ELF-1 (cell line): ENCODE measurements around the gene FAAP100.
"Not testable (repeated sequence)": the region's sequence is repeated elsewhere in the genome, so short reads cannot be mapped to it uniquely, and the experiment has no call there.

Source experiments
- DNase-seq: peaks from one replicate; pipeline ENCODE4 v3.0.0-alpha.2; 2016; ENCODE audit warnings: low read depth, low spot score

Gene FAAP100

DNA sequence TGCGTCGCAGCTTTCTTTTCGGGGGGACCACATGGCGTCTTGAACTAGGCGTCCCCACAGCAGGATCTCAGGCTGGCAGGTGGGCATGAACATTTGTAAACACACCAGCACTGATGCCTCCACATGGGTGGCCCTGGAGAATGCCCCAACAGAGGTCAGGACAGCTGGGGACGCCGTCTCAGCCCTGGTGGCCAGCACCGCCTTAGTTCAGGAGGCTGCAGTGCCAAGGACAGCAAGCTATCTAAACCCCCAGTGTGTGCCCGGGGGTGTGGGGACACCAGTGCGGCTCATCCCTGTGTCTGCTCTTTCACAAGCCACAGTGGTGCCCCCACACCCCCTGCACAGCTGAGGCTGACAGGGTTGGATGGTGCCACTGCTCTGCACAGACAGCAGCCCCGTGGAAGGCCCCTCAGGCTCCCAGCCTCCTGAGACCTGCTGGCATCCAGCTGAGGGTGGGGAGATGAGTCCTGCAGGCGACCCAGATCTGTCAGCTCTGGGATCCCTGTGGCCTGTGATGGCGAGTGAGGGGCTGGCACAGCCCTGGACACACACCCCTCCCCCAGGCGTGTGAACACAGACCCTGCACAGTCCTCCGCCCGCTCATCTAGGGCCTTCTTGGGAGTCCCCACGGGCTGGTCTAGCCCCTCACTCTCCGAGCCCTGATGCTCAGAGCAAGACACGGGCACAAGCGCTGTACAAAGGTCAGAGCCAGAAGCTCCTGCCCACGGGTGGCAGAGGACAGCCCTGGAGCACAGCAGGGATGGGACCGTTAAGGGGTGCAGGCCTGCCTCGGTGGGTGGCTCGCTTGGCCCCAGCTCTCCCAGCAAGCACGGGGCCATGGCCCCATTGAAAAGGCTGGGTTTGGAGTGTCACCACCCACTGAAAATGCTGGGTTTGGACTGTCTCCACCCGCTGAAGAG, 13.2 kb downstream of the FAAP100 start:
- no peak for DNase-seq

DNA sequence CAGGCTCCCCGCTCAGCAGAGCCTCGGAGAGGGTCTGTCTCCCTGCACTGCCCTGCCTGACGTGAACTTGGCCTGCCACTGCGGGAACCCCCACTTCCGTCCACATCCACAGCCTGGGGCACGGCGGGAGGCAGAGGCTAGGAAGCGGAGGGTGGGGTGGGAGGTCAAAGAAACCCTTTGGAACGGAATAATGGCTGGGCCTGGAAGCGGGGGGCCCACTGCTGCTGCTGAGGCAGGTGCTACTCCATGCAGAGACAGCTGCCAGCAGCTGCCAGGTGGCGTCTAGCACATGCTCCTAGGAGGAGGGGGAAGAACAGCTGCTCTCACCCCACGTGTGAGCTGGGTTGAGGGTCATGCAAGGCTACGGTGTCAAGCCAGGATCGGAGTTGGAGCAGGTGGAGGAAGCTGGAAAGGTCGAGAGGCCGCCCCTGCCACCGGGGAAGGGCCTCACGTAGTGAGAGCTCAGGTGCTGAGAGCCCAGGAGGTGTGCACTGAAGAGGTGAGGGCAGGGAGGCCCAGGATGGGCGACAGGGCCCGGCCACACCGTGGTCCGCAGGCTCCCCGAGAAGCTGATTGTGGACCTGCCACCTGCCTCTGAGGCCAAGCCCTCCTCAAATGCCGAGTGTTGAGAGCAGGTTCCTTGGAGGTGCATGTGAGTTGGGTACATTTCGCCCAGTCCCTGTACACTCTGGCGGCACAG, 14.1 kb downstream of the FAAP100 start:
- no peak for DNase-seq

DNA sequence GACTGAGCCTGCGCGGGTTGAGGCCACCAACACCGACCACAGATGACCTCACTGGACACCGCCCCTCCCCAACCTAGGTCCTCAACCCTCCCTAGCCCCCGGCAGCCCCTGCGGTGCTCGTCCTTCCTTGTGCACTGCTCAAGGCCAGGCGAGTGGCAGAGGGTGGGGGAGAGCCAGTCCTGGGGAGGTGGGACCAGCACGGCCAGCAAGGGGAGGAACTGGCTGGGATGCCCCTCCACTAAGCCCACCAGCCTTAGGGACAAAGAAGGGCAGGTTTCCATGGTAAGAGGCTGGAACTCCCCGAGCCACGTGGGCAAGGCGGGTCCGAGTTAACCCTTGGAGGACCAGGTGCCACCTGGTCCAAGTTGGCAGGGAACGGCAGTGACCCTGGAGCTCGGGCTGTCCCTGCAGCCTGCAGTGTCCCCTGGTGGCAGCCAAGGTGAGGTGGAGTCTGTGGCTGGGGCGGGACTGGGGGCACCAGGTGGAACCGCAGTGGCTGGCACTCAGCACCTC, 14.8 kb downstream of the FAAP100 start:
- peak; percentile 70 for DNase-seq

- DNase-seq, result peak; percentile 35
Measured at GRCh38 chr17:81536299-81537290, 15.6 kb downstream of the FAAP100 start.

- no peak for DNase-seq
Measured at GRCh38 chr17:81535480-81536298, 16.5 kb downstream of the FAAP100 start.

- DNase-seq, result no peak
Measured at GRCh38 chr17:81535007-81535328, 17.2 kb downstream of the FAAP100 start.

DNA sequence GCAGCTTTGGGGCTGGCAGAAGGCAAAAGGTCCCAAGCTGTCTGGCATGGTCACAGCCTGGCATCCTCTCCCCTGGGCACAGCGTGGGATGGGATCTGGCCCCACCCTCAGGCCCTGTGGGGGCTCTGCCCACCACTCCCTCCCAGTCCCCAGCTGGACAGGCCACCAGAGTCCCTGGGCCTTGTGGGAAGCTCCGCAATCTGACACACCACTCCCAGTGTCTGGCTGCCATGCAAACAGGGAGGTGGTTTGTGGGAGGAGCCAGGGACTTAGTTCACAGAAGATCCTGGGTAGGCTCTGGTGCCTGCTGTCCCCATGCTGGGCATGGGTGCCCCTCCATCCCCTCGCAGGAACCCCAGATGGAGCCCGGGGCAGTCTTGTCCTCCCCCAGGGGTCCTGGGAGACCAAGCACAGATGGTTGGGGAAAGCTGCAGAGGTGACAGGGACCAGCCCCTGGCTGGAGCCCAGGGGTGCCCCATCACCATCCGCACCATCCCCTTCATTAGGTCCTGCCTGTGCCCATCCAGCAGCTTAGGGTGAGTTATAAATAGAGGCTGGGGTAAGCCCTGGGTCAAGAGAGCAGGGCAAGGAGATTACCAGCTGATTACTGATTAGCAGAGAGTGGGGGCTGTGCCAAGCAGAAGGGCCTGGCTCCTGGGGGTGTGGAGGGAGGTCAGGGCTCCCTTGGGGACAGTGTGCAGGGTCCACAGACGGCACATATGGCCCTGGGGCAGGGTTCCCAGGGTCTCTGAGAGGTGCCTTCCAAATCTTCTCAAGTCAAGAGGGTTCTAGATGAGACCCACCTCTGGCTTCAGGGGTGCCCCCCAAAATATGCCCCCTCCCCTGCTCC, 17.8 kb downstream of the FAAP100 start:
- DNase-seq, result no peak

DNA sequence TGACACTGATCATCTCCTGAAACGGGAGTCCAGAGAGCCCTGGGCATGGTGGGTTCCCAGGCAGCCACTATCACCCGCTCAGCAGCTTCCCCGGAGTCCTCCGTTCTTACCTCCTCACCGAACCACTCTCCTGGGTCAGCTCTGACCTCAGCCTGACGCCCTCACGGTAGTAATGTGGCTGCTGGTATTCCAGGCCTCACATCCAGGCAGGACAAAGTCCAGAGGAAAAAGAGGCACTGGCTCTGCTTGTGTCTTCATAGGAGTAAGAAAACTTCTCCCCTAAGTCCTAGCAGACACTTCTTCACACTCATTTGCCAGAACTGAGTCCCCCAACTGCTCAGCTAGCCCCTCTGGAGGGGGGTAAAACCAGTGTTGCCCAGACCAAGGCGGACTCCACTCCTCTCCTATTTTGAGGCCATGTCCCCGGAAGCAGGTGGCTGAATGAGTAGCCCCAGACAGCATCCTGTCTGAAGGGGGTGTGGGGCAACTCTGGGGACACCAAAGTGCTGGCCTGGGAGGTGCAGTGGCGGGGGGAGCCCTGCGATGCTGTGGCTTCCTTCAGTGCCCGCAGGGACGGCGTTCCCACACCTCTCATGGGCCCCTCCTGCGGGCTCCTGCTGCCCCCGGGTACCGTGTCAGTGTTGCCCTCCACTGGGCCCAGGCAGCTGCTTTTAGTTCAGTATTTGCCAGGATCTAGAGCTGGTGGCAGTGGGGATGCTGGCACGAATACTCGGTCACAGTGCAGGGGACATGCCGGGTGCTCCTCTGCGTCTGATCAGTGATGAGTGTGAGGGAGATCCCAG, 18.6 kb downstream of the FAAP100 start:
- DNase-seq, result no peak

- DNase-seq, result no peak
Measured at GRCh38 chr17:81532490-81533287, 19.5 kb downstream of the FAAP100 start.

DNA sequence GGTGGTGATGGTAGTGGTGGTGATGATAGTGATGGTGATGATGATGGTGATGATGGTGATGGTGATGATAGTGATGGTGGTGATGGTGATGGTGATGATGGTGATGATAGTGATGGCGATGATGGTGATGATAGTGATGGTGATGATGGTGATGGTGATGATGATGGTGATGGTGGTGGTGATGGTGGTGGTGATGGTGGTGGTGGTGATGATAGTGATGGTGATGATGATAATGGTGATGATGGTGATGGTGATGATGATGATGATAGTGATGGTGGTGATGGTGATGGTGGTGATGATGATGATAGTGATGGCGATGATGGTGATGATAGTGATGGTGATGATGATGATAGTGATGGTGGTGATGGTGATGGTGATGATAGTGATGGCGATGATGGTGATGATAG, 20.2 kb downstream of the FAAP100 start:
- DNase-seq, result not testable (repeated sequence)

DNA sequence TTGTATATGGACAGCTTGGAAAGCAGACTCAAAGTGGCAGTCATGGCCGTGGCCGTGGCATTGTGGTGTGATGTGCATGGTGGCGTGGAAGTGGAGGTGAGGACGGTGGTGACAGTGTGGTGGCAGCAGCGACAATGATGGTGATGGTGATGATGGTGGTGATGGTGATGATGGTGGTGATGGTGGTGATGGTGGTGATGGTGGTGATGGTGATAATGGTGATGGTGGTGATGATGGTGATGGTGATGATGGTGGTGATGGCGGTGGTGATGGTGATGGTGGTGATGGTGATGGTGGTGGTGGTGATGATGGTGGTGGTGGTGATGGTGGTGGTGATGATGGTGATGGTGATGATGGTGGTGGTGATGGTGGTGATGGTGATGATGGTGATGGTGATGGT, 21.1 kb downstream of the FAAP100 start:
- not testable (repeated sequence) for DNase-seq

- DNase-seq, result no peak
Measured at GRCh38 chr17:81529437-81529803, 22.7 kb downstream of the FAAP100 start.

GRCh38 chr17:81528651-81529436, 23.3 kb downstream of the FAAP100 start:
- peak; percentile 25 for DNase-seq

DNA sequence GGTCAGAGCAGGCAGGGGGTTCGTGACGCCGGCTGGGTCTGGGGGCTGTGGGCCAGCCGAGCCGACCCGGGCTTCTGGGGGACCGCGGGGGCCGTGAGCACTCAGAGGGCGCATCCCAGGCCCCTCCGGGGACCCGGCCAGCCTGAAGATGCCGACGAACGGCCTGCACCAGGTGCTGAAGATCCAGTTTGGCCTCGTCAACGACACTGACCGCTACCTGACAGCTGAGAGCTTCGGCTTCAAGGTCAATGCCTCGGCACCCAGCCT, 23.8 kb downstream of the FAAP100 start:
- no peak for DNase-seq

- peak; percentile 60 for DNase-seq
Measured at GRCh38 chr17:81527591-81528383, 24.4 kb downstream of the FAAP100 start, which contains the start of gene FSCN2. TSS of gene FSCN2 (plus strand) at chr17:81528377. CDS start at chr17:81528532, 155 bp downstream.
